Measurements from ENCODE around the gene AKR1B1. TPM values are rescaled to one million over a fixed set of nuclear protein-coding genes. Genes with fewer than 3 reads are reported as not detected.

AKR1B1 gene
- polyA plus RNA-seq, 1 of the 3 experiments (the other 2 are of a cell fraction): 216 TPM

Other genes with a start within 250 kb of the AKR1B1 start
- gene SLC35B4, start 142.2 kb downstream of the AKR1B1 start, polyA plus RNA-seq (2012; rRNA removed): 19.3 and 24.9 TPM in 2 replicates
- gene AKR1B10, start 68.5 kb upstream of the AKR1B1 start, polyA plus RNA-seq (2012; rRNA removed): 0.10 and 0.16 TPM in 2 replicates
- not detected in 2 replicates for gene AKR1B15, start 90.0 kb upstream of the AKR1B1 start, polyA plus RNA-seq (2012; rRNA removed)
- 12.4 and 17.4 TPM in 2 replicates for gene BPGM, start 187.8 kb upstream of the AKR1B1 start, polyA plus RNA-seq (2012; rRNA removed)

All from SK-N-SH (cell line).